Epithelial cell of esophagus (primary cell): ENCODE measurements around the gene BRD3.

Experiments used
- DNase-seq: peaks from one replicate; pipeline ENCODE4 v3.0.0; 2010; ENCODE audit warnings: low read depth
- H3K4me3 ChIP-seq: 2 replicates; pipeline ENCODE4 v1.5.1; 2011; ENCODE audit warnings: mild to moderate bottlenecking, low read length, control low read depth
- TF ChIP-seq, protein P1 (sequence below): IDR thresholded peaks from 2 replicates; pipeline ENCODE4 v1.5.1; 2011; ENCODE audit warnings: low read depth, mild to moderate bottlenecking, low read length, control low read depth, inconsistent platforms; ENCODE audit not compliant: insufficient read depth; ENCODE audit errors: missing control alignments

Gene BRD3

DNA sequence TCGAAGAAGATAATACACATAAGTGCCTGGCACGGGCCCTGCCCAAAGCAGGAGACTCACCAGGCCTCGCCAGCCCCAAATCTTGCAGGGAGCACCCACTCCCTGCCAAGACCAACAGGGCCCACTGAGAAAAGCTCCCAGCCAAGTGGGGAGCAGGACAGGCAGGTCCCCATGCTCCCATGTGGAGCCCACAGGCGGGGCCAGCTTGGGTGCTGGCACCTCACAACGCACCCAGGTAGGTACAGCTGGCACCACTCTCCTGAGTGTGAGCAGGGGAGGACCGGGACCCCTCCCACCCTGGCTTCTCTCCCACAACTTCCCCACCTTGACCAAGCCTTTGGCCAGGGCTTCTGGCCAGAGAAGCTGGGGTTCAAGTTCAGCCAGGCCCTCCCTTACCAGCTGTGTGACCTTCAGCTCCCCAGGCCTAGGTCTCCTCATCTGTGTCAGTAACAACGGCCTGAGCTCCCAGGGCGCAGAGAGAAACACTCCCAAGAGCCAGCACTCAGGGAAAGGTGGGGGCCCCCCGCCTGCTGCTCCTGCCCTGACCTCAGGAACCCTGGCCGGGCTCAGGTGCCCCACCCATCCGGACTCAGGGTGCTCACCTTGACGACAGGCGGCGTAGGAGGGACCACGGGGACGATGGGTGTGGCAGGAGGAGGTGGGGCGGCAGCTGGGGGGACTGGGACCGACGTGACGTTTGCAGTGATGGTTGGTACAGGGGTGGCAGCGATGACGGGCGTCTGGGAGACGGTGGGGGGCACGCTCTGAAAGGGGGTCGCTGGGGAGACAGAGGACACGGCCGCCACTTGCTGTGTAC lies 17.8 kb downstream of the BRD3 start:
- TF ChIP-seq, protein P1, sequence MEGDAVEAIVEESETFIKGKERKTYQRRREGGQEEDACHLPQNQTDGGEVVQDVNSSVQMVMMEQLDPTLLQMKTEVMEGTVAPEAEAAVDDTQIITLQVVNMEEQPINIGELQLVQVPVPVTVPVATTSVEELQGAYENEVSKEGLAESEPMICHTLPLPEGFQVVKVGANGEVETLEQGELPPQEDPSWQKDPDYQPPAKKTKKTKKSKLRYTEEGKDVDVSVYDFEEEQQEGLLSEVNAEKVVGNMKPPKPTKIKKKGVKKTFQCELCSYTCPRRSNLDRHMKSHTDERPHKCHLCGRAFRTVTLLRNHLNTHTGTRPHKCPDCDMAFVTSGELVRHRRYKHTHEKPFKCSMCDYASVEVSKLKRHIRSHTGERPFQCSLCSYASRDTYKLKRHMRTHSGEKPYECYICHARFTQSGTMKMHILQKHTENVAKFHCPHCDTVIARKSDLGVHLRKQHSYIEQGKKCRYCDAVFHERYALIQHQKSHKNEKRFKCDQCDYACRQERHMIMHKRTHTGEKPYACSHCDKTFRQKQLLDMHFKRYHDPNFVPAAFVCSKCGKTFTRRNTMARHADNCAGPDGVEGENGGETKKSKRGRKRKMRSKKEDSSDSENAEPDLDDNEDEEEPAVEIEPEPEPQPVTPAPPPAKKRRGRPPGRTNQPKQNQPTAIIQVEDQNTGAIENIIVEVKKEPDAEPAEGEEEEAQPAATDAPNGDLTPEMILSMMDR: no peak
- H3K4me3 ChIP-seq: no peak overlapping the region
- DNase-seq: no peak

DNA sequence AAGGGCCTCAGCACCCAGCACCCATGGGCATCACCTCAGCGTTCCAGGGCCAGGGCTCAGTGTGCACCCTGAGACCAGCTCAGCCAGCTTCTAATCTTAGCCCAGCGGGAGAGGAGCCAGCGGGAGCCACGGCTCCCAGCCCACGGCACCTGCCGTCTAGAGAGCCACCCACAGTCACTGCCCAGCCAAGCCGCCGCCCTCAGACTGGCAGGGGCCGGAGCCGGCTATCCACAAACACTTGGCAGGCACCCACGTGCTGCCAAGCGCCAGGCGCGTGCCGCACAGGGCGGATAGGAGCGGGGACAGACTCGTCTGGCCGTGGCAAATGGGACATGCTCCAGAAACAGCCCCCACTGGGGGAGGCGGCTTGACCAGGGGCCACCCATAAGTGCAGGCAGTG lies 18.6 kb downstream of the BRD3 start:
- DNase-seq: no peak
- H3K4me3 ChIP-seq: no peak overlapping the region
- TF ChIP-seq, protein P1: no peak

DNA sequence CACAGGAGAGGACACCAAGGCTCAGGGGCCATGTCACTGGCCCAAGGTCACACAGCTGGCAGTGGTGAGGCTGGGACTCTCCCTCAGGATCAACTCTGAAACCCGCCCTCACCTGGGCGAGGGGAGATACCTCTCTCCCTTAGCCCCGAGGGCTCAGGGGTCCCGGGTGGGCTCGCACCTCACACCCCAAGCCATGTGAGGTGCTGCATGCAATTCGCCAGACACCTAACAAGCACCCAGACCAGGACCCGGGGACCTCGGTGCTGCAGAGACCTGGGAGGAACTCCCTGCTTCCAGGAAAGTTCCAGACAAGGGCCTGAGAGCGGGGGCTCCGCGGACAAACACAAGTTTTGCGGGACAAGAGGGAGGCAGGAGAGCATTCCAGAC lies 19.3 kb downstream of the BRD3 start:
- TF ChIP-seq, protein P1: no peak
- DNase-seq: no peak
- H3K4me3 ChIP-seq: no peak overlapping the region

DNA sequence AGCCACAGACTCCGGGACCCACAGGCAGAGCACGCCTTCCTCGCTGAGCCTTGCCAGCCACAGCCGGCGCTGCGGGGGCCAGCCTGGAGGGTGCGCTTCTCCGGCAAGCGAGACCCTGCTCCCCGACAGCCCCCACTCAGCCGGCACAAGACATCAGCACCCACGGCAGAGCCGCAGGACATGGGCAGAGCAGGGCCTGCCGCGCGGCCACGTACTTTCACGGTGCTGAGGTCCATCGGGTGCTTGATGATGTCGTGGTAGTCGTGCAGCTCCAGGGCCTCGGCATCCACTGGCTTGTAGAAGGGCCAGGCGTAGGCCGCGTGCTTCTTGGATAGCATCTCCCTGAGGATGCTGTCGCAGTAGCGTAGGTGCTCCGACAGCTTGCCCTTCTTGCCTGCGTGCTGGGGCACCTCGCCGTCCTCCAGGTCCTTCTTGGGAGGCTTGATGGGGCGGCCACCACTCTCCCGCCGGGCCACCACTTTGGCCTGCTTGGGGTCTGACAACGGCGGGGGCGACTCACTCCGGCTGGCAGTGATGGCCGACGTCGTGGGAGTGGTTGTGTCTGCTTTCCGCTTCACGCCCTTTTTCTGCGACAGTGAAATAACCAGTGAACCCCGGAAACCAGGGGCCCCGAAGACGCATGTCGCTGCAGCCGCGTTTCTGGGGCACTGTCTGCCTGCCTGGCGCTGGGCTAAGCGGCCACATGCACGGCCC lies 19.8 kb downstream of the BRD3 start:
- H3K4me3 ChIP-seq: no peak overlapping the region
- DNase-seq: no peak
- TF ChIP-seq, protein P1: no peak

DNA sequence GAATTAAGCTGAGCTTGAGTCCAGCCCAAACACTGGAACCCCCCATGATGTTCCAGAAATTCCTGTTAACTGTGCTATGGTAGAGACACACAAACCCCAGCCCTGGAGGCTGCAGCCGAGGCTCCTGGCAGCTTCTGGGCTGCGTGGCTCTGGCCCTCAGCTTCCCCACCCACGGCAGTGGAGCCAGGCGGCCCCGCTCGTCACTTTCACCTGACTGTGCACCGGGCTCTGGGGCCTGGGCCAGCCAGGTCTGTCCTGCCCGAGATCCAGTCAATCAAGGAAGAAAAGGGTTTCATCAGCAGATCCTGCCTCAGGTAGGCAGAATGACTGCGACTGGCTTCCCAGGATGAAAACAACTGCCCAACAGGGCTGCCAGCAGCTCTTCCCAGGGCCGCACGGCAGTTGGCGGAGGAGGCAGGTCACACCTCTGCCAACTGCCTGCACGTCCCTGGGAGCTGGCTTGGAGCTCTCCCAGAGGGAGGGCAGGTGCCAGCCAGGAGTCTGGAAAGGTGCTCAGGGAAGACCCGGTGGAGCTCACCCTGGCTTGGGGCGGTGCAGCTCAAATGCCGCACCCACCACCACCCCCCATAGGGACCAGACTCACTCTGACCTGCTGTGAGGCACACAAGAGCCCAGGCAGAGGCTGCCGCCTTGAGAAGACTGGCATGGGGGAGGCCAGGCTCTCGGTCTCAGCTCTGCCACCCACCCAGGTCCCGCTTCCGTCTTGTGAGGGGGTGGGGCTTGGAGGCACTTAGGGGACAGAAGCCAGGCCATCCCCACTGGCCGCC lies 20.7 kb downstream of the BRD3 start:
- DNase-seq: no peak
- TF ChIP-seq, protein P1: no peak
- no peak overlapping the region for H3K4me3 ChIP-seq

DNA sequence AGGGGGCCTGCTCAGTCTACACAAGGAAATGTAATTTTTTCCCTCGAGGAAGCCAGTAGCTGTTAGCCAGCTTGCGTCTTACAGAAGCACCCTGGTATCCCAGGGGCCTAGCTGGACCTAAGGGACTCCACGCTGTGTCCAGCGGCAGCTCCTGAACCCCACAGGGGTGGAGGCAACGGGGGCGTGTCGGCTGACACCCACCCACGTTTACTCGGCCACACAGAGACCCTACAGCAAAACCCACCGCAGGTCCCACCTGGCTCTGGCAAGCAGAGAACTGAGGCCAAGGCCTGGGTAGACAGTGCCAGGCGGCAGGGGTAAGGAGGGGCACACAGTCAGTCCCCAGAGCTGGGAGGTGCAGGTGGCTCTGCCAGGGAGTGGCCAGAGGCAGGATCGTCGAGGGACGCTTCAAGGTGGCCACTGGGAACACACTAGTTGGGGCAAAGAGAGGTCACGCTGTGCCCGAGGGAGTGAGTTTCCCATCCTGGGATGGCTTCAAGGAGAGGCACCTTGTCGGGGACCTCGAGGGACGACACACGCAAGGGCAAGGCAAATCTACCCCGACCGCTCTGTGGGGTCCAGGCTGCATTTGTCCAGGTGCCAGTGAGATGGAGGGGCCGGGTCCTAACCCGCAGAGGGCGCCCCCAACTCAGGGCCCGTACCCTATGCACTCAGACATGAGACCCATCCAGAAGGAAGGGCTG lies 21.8 kb downstream of the BRD3 start:
- H3K4me3 ChIP-seq: no peak overlapping the region
- TF ChIP-seq, protein P1: no peak

More for the DNA sequence above, 21.8 kb downstream of the BRD3 start:
- DNase-seq: no peak
